ENCODE measurements around the gene SMCO2.

Gene SMCO2

GRCh38 chr12:27446436-27446835 lies at the start of gene SMCO2:
SMCO2 (plus strand) TSS chr12:27446736; CDS start chr12:27470632, 23,896 bp downstream.
- no peak for DNase-seq

- no peak for DNase-seq
These were observed 48.1 kb upstream of the SMCO2 start for GRCh38 chr12:27398466-27398865.

GRCh38 chr12:27399074-27399473 lies 47.5 kb upstream of the SMCO2 start:
- no peak for DNase-seq

- no peak for DNase-seq
These were observed 45.6 kb upstream of the SMCO2 start for GRCh38 chr12:27400856-27401354.

- DNase-seq, result no peak
These were observed 34.5 kb upstream of the SMCO2 start for GRCh38 chr12:27412047-27412446.

GRCh38 chr12:27422697-27423096 lies 23.8 kb upstream of the SMCO2 start:
- DNase-seq, result no peak

- DNase-seq, result peak in 9 of 56 donors; percentile 1 to 34 (median 7)
These were observed 21.8 kb upstream of the SMCO2 start for GRCh38 chr12:27424631-27425230.

- DNase-seq, result no peak
These were observed 21.2 kb upstream of the SMCO2 start for GRCh38 chr12:27425306-27425705.

GRCh38 chr12:27426743-27427487 lies 19.6 kb upstream of the SMCO2 start:
- DNase-seq, result no peak

GRCh38 chr12:27427824-27428223 lies 18.7 kb upstream of the SMCO2 start:
- no peak for DNase-seq

GRCh38 chr12:27428466-27428865 lies 18.1 kb upstream of the SMCO2 start:
- no peak for DNase-seq

- DNase-seq, result no peak
These were observed 16.9 kb upstream of the SMCO2 start for GRCh38 chr12:27429606-27430005.

GRCh38 chr12:27431185-27431584 lies 15.4 kb upstream of the SMCO2 start:
- DNase-seq, result no peak

GRCh38 chr12:27434673-27435565 lies 11.6 kb upstream of the SMCO2 start:
- DNase-seq, result peak in 19 of 56 donors; percentile 2 to 35 (median 11)

- DNase-seq, result no peak
These were observed 10.5 kb upstream of the SMCO2 start for GRCh38 chr12:27436029-27436428.

- DNase-seq, result no peak
These were observed 9.8 kb upstream of the SMCO2 start for GRCh38 chr12:27436768-27437167.

- no peak for DNase-seq
These were observed 8.7 kb upstream of the SMCO2 start for GRCh38 chr12:27437839-27438238.

- DNase-seq, result no peak
These were observed 1.2 kb downstream of the SMCO2 start for GRCh38 chr12:27447761-27448160.

GRCh38 chr12:27449026-27449425 lies 2.5 kb downstream of the SMCO2 start:
- DNase-seq, result no peak

GRCh38 chr12:27449893-27450534 lies 3.5 kb downstream of the SMCO2 start:
- DNase-seq, result no peak

Data from amygdala (tissue), 56 donors.